IPS-NIHi7 (cell line): ENCODE data around the gene UNC5A.

Source experiments
- DNase-seq: peaks from one replicate; pipeline ENCODE4 v3.0.0; 2012; ENCODE audit warnings: mixed read lengths; ENCODE audit errors: extremely low spot score

Gene UNC5A

DNA sequence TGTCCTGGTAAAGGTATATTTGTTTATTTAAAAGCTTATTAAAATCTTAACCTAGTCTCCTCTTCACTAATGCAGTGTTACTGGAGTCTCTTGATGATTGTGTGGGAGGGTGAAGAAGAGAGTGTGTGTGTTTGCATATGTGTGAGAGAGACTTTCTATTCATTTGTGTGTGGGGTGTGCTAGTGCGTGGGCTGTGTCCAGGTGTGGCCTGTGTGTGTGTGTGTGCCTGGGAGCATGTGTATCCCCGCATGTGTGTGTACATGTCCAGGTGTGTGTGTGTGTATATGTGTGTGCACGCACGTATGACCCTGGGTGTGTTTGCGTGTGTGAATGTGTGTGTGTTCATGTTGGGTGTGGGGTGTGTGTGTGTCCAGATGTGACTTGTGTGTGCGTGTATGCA is 10.3 kb upstream of the UNC5A start:
- no peak for DNase-seq

DNA sequence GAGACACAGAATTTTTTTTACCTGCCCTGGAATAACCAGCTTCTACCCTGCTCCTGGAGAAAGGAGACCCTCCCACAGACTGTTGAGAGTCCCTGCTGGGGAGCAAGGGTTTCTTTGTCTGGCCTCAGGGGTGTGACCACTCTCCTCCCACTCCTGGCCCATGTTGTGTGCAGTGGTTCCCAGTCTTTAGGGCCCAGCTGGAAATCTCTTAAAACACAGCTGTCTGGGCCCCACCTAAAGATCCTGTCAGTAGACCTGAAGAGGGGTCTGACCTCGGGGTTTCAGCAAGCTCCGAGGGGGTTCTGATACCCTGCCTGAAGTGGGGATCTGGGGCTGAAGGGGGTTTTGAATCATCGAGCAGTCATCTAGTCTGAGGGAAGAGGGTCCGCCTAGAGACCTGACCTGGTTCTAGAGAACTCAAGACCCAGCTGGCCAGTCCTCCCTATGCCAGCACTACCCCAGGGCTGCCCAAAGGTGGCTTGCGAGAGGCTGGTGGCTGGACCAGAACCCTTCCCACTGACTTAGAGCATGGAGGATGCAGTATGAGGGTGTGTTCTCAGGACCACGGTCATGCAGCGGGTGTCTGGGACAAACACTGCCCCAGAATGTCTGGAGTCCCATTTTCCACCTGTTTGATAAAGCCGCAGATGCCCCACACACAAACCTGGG is 8.1 kb upstream of the UNC5A start:
- no peak for DNase-seq

DNA sequence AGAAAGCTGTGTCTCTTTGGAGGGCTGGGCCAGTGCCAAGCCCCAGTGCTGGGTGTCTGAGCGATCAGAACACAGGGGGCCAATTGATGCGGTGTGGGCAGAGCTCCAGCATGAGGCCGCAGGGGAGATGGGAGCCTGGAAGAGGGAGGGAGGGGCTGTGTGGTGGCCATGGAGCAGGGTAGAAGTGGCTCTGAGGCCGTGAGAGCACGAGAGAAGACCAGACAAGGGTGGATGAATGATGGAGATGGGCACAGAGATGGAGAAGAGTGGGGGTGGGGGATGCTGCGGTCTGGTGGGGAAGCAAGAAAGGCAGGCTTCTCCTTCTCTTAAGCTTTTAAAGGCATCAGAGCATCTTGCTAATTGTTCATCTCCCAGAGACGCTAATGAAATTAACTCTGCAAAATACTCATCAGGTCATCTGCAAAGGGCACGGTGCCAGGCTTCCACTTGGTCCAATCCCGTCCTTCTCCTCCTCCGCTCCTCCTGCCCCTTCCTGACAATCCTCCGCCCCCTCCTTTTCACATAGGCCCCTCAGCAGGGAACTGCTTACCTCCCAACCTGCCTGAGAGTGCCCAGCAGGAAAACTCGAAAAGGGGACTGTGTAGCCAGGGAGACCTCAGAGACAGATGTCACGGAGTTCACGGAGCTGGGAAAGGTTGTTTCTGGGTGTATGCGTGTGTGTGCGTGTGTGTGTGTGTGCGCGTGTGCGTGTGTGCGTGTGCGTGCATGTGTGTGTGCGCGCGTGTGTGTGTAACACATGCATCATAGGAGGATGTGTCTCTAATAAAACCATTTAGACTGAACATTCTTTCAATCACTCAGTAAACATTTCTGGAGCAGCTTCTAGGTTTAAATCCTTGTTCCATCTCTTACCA is 7.1 kb upstream of the UNC5A start:
- DNase-seq, result no peak

DNA sequence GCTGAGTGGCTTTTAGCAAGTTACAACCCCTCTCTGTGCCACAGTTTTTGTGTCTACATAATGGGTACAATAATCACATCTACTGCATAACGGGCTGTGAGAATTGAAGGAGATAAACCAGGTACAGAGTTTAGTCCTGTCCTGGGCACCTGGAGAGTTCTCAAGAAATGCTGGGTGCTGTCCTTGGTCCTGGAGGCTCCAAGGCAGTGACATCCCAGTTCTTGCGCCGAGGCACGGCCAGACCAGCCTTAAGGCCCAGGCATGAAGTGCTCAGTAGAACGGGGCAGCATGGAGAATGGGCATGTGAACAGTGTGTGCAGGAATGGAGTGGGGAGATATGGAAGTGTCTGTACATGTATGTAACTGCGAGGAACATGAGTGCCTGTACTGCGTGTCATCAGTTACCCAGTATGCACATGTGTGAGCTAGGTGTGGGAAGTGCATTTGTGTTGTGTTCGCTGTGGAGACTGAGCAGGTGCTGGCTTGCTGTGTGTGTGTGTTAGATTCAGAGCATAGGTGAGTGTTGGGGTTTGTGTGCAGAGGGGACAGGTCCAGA is 6.3 kb upstream of the UNC5A start:
- peak; percentile 77 for DNase-seq

DNA sequence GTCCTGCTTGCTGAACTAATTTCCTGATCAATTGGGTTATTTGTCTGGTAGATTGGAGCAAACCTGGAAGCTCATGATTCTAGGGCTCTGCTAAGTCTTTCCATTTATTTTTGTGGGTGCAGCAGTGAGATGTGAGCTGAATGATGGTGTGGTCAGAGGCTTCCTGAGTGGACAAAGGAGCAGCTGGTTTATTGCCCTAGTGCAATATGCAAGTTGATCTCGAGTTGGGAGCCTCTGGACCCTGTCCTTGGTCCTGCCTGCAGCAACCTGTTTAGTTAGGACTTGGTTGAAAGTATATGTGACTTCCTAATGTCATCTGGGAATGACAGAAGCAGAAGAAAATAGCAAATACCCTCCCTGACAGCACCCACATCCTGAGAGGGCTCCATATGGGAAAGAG is 4.2 kb upstream of the UNC5A start:
- DNase-seq, result no peak

DNA sequence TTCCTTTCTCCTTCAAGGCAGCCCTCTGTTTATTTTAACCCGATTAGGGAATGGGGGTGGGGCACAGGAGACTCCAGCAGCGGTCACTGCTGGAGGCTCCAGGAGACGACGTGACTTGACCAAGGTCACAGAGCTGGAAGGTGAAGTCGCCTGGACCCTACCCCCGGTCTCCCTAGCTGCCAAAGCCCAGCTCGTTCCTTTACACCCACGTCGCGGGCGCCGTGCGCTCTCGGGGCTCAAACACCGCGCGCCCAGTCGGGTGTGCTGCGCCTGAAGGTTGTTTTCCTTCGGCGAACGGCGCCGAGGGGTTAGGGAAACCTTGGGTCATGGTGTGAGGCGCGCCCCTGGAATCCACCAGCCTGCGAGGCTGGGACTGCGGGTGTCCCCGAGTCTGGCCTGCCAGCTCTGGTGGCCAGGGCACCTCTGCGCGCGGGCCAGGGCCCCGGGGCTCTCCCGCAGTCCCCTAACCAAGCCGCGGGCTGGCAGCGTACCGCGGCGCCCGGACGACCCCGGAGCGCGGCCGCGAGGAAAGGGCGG is 747 bp upstream of the UNC5A start:
- no peak for DNase-seq

DNA sequence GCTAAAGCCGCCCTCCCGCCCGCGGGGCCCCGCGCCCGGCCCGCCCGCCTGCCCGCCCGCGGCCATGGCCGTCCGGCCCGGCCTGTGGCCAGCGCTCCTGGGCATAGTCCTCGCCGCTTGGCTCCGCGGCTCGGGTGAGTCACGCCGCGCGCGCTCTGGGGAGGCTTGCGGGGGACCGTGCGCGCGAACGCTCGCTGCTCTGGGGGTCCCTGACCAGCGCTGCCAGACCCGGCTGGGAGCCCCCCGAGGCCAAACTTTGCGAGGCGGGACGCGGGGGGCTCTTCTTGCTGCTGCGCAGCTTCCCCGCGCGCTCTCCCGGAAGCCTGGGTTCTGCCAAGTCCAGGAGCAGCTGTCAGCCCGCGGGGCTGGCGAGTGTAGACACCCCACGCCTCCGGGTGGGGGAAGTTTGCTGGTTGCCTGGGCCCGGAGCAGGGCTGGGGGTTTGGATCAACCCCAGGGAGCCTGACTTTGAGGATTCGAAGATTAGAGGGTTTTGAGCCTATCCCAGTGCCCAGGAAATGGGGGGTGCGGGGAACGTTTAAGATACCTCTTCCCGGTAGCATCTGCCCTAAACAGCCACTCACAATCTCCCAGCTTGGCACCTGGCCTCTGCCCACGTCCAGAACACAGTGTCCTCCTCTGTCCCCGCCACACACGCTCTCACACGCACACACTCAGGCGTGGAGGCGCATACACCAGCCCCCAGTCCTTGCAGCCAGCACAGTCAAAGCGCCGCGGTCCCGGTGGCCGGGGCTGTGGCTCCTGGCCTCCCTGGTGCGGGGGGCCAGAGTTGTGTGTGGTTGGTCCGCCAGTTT is 535 bp downstream of the UNC5A start:
- no peak for DNase-seq

DNA sequence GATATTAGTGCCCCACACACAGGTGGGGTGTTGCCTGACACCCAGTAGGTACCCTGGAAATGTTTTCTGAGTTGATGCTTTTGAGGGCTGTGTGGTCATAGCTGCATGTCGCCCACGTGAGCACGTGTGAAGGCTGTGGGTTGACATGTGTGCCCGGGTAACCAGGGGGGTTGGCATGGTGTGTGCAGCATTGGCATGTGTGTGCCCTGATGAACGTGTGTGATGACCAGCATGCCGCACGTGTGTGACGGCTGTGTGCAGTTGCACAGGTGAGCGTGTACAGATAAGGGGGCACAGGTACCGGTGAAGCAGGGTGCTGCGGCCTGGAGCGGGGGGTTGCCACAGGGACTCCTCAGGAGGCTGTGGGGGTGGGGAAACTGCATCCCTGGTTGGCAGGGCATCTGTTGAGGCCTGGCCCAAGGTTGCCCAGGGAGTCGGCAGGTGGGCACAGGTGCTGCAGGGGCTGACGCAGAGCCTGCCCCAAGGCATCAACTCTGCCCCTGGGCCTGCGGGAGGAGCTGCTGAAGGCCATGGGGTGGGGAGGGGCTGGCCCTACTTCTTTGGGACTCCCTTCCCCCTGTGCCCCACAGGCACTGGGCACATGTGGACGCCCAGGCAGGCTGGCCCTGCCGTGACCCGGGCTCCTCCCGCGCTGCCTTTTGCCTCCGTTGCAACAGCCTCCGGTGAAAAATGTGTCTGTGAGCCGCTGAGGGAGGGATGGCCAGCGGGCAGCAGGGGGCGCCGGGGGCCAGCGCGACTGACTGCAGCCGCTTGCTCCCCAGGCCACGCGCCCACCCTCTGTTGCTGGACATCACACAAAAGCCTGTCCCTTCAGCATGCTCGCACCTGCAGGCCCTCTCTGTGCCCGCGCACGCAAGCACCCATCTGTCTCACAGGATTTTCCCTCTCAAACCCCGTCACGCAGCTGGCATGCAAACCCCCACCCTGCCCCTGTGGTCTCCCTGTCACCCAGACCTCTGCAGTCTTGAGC is 2.2 kb downstream of the UNC5A start:
- peak; percentile 80 for DNase-seq

DNA sequence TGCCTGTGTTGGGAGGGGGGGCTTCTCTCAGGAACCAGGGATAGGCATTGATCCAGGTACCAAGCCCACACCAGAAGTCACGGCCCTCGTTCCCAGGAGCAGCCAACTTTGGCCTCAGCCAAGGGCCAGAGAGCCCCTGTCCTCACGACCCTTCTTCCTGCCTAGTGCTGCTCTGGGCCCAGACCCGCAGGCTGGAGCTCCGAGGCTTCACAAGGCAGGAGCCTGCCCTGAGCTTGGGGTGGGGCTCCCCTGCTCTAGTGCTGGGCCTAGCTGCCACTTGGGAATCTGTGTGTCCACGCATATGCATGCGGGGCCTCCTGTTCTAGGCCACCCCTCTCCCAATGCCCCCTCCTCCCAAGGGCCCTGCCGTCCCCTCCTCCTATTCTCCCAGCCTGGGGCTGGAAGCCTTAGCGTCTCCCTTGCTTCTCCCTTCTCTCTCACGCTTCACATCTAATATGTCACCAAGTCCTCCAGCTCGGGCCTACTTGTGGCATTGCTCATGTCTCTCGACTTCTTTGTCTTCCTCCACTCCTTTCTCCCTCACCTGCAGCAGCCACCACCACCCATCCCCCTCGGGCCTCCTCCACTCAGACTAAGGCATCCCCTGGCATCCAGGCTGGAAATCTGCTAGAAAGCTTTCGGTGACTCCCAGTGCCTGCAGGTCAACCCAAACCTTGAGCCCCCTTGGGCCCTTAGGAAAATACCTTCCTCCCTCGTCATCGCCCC is 3.4 kb downstream of the UNC5A start:
- no peak for DNase-seq

DNA sequence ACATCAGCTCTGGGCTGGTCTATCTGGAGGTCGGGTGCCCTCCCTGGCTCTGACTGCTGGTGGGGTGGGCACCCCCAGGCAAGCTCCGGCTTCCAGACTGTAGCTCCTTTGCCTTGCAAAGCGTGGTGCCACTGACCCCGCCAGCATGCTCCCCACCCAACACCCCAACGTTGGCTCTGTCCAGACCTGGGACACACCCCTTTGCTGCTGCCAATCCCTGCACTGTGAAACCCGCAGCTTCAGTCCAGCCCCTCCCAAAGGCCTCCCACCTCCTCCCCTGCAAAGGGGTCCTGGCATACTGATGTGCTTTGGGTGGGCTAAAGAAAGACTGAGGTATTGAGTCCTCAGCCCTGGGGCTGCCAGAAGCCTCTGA is 3.9 kb downstream of the UNC5A start:
- DNase-seq, result no peak

DNA sequence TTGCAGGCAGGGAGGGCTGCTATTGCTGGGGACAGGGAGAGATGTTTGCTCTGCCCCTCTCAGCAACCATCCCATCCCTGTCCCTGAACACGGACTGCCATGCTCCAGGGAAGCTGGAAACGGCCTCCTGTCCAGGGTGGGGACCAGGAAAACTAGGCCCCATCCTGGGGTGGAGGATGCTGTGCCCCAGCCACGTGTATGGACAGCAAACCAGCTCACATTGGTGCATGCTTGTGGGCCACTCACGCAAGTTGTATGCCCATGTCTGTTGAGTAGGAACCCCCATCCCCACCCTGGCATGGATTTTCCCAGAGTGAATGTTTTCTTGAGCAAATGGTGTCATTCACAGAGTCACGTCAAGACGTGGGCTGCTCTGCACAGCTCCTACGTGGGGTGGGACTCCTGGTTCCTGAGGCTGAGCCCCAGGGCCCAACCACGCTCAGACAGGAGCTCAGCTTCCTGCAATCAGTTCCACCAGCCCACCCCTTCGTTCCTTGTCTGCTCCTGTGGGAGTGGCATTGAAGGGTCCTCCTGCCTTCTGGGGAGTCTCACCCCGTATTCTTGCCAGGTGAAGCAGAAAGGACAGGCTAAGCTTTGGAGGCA is 4.6 kb downstream of the UNC5A start:
- DNase-seq, result no peak

DNA sequence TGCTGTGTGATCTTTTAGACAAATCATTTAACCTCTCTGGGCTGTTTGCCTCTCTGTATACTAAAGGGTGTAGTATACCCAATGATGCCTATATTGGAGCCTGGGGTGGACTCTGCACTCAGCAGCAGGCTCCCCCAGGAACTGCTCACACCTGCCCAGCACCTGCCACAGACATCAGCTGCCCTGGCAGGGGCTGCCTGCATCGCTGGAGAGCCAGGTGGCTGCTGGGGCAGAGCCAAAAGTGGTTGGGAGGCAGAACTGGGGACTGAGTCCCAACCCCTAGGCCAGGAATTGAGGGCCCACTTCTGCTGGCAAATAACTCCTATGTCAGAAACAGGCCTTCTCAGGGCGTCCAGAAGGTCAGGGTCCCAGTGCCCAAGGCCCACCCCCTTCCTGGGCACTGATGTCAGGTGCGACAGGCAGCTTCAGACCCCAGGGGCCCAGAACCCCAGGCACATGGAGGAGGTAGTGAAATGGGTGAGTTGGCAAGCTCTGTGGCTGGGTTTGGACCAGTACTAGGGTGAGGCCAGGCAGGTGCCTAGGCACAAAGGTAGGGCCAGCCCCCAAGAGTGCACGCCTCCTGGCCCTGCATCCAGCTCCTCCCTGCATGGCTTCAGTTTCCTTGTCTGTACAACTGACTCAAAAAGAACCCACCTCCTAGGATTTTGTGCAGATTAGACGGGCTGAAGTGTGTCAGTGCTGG is 5.8 kb downstream of the UNC5A start:
- no peak for DNase-seq

DNA sequence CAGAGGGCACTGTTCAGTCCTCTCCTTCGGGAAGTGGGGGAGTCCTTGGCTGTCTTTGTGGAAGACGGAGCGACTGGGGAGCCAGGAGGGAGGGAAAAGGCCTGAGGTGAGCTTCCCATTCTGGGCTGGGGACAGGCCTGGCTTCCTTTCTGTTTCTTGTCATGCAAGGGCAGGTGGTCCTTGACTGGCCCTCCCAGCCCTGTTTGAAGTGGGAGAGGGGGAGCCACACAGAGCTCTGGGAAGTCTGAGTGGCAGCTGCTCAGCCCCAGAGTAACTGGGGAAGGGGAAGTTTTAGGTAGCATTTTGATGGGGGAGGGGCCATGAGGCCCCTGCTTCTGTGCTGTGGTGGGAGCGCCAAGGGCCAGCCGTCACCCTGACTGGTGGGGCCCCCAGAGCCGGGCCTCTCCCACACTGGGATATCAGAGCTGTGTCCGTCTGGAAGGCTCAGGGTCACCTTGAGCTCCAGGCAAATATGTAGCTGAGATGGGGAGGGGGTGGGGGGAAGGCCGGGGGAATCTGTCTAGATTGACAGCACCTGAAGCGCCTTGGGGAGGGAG is 6.5 kb downstream of the UNC5A start:
- no peak for DNase-seq

DNA sequence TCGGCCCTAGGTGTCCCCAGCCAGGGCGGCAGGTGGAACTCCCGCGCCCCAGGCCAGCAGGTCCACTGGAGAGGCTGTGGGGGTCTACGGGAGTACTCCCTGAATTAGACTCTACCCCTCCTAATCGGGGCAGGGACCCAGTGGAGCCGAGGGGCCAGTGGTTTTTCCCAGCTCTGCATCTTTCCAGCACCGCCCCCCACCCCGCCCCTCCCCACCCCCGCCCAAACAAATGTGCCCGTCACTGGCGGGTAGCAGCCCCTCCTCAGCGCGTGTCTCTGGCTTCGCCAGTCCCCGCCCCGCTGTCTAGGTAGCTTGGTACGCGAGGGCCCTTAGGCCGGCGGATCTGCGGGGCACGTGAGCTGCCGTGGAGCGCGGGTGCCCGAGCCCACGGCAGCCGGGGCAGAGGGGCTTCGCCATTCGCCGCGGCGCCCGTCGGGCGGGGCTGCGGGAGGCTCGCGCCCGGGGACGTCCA is 7.0 kb downstream of the UNC5A start:
- peak; percentile 73 for DNase-seq

DNA sequence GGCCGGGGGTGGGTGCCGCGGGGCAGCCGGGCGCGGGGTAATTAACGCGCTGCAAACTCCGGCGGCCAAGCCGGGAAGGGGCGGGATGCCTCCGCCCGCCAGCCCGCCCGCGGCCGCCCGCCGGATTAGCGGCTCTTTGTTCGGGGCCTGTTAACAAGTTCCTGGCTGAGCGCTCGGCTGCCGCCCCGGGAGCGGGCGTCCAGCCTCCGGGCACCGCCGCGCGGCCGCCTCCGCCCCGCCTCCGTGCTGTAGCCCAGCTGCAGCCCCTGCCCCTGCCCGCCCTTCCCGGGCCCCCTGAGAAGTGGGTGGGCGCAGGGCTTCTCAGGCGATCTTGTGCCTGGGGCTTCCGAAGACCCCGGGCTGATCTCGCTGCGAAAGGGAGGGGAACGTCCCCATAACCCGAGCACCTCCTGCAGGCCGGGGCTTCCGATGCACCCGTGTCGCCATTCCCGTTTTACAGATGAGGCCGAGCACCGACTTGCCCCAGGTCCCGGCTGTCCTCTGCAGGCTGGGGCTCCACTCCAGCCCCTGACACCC is 7.5 kb downstream of the UNC5A start:
- DNase-seq, result peak; percentile 86

DNA sequence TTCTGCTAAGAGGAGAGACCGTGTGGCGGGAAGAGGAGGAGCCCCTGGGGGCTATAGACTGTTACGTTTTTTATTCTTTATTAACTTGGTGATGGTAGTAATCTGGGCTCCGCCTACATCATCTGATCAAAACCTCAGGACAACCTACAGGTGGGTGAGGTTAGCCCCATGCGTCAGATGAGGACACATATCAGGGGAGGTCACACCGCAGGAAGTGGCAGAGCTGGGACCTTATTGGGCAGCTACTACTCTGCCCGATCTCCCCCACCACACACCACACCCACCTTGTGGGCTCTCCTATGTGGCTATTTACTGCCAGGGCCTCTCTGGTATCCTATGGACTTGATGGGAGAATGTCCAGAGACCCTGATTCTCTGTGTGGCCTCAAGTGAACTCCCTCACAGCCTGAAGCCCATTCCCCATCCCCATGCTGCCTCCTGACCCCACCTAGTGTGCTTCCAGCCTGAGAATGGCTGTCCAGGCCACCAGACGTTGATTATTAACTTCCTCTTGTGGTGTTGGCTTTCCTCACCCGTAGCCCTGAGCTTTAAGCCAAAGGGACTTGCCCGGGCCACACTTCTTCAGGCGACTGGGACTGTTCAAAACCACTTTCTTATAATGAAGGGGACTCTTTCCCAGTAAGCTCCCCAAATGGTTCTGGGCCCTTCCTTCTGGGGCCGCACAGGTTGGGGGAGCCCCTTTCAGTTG is 8.2 kb downstream of the UNC5A start:
- DNase-seq, result no peak

DNA sequence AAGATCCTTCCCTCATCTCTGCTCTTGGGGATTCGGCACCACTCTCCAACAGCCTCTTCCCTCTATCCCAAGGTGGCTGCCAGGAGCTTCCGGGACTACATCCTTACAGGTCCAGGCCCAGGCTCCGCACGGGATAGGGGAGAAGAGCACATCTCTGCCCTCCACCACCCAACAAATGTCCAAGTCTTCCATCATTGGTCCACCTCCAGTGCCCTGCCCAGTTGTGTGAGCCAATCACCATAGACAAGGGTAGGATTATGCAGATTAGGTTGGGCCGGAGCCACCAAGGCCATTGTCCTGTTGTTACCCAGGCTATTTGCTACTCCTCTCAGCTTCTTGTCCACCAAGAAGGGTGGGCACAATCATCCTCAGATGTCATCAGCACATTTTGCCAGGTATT is 9.1 kb downstream of the UNC5A start:
- no peak for DNase-seq

DNA sequence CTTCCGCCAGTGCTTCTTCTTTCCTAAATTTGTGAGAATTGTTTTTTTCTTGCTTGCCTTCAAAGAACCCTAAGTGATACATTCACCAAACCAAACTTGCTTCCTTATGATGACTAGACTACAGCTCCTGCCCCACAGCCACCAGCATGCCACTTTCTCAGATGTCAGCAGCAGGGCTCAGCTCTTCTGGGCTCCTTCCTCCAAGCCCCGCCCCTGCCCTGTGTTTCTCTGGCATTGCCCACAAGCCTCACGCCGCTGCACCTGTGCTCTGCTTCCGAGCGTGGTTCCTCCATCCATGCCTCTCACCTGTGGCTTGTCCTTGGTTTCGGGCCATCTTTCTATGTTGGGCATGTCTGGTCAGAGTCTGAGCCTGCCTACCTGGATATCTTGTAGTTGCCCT is 10.6 kb downstream of the UNC5A start:
- no peak for DNase-seq
